H1 (cell line): ENCODE data around the gene ZNF469. TPM values are rescaled to one million over a fixed set of nuclear protein-coding genes. Genes with fewer than 3 reads are reported as not detected.

ENCODE experiments used
- CTCF ChIA-PET: fragments of 300-600 bp; sonication (Branson Sonifier 250); formaldehyde crosslinking; loops from one replicate; lab custom pipeline; 2021; ENCODE audit not compliant: partially characterized antibody; lab: Charles Lee
- POLR2A ChIA-PET: fragments of 300-600 bp; sonication (Branson Sonifier 250); formaldehyde crosslinking; loops from one replicate; lab custom pipeline; 2021; ENCODE audit warnings: inconsistent platforms; ENCODE audit not compliant: partially characterized antibody; lab: Charles Lee
- DNase-seq, 2 experiments: peaks; one replicate each; pipeline versions ENCODE4 v3.0.0 to v3.0.0-alpha.2; 2010 to 2022; ENCODE audit warnings: low spot score in 2 of 2, low read depth in 1 of 2, mixed read lengths in 1 of 2
- FAIRE-seq: peaks from 2 replicates; lab custom pipeline; 2011; peaks lifted over from hg19 to GRCh38; lab: Jason Lieb, UNC
- H2AFZ ChIP-seq: 2 replicates; pipeline ENCODE4 v1.8.1; 2012; ENCODE audit warnings: low read length, inconsistent platforms
- H2AK5ac ChIP-seq: 2 replicates; pipeline ENCODE4 v1.6.1; 2013; ENCODE audit warnings: low read depth, low read length
- H2BK120ac ChIP-seq: replicated peaks from 2 replicates; pipeline ENCODE3; 2013; ENCODE audit warnings: low read depth, low read length, inconsistent platforms
- H2BK12ac ChIP-seq: 2 replicates; pipeline ENCODE4 v1.6.1; 2013; ENCODE audit warnings: low read depth, low read length
- H2BK15ac ChIP-seq: 2 replicates; pipeline ENCODE4 v1.6.1; 2013; ENCODE audit warnings: low read length
- H2BK20ac ChIP-seq: 2 replicates; pipeline ENCODE4 v1.6.1; 2013; ENCODE audit warnings: low read length
- H2BK5ac ChIP-seq: 2 replicates; pipeline ENCODE4 v1.6.1; 2013; ENCODE audit warnings: low read depth, low read length
- H3K14ac ChIP-seq: 2 replicates; pipeline ENCODE4 v1.6.1; 2013; ENCODE audit warnings: inconsistent platforms; ENCODE audit not compliant: insufficient read length
- H3K18ac ChIP-seq: 2 replicates; pipeline ENCODE4 v1.6.1; 2013; ENCODE audit warnings: low read length; ENCODE audit errors: extremely low read depth
- H3K23ac ChIP-seq: 2 replicates; pipeline ENCODE4 v1.6.1; 2013; ENCODE audit warnings: inconsistent platforms; ENCODE audit not compliant: insufficient read length
- H3K23me2 ChIP-seq: 2 replicates; pipeline ENCODE4 v1.6.1; 2013; ENCODE audit warnings: low read depth, low read length
- H3K27ac ChIP-seq: 2 replicates; pipeline ENCODE4 v1.6.1; 2011; ENCODE audit warnings: low read depth, low read length, inconsistent platforms
- H3K27me3 ChIP-seq, 4 experiments: replicated peaks in 1 of 4; 1 replicate in 1 of 4; 2 replicates in 3 of 4; pipeline versions ENCODE4 v1.6.1 to v1.8.1; 2011 to 2013; ENCODE audit warnings: low read length in 3 of 4, mild to moderate bottlenecking in 3 of 4, inconsistent platforms in 2 of 4, mixed read lengths in 2 of 4, moderate library complexity in 1 of 4; ENCODE audit not compliant: control insufficient read depth in 3 of 4, insufficient read depth in 3 of 4; ENCODE audit errors: extremely low read depth in 1 of 4
- H3K36me3 ChIP-seq, 4 experiments: 2 replicates each; pipeline versions ENCODE4 v1.6.1 to v1.8.1; 2011 to 2013; ENCODE audit warnings: mild to moderate bottlenecking in 4 of 4, low read length in 3 of 4, moderate library complexity in 2 of 4, control low read depth in 1 of 4, inconsistent platforms in 1 of 4; ENCODE audit not compliant: insufficient read depth in 4 of 4, control insufficient read depth in 2 of 4
- H3K4ac ChIP-seq: replicated peaks from 2 replicates; pipeline ENCODE3; 2013; ENCODE audit warnings: low read length, low read depth, mixed read lengths, inconsistent platforms; ENCODE audit not compliant: insufficient read length
- H3K4me1 ChIP-seq, 4 experiments: replicated peaks in 1 of 4; 1 replicate in 1 of 4; 2 replicates in 3 of 4; pipeline versions ENCODE4 v1.6.1 to v1.8.1; 2011 to 2013; ENCODE audit warnings: low read length in 3 of 4, inconsistent platforms in 2 of 4, mixed read lengths in 1 of 4; ENCODE audit not compliant: insufficient read depth in 4 of 4, control insufficient read depth in 3 of 4
- H3K4me2 ChIP-seq, 2 experiments: 2 replicates each; pipeline versions ENCODE4 v1.6.1 to v1.8.1; 2011 to 2013; ENCODE audit warnings: low read depth in 2 of 2, low read length in 2 of 2, control low read depth in 1 of 2, inconsistent platforms in 1 of 2, mild to moderate bottlenecking in 1 of 2; ENCODE audit not compliant: insufficient read depth in 1 of 2
- H3K4me3 ChIP-seq, 4 experiments: fragments of 200-600, 300-600 bp in 1 of 4; sonication (generic), shearing (Covaris generic), sonication (Bioruptor Twin) in 1 of 4; 2 replicates each; pipeline versions ENCODE4 v1.5.1 to v1.8.1; 2011 to 2016; ENCODE audit warnings: low read length in 4 of 4, low read depth in 3 of 4, control low read depth in 2 of 4, inconsistent platforms in 2 of 4, mild to moderate bottlenecking in 2 of 4, mixed read lengths in 1 of 4, moderate library complexity in 1 of 4; ENCODE audit not compliant: insufficient read depth in 2 of 4; ENCODE audit errors: extremely low read depth in 1 of 4
- H3K56ac ChIP-seq: replicated peaks from 2 replicates; pipeline ENCODE3; 2013; ENCODE audit warnings: low read depth, mild to moderate bottlenecking, mixed read lengths, low read length, inconsistent platforms; ENCODE audit not compliant: insufficient read length
- H3K79me1 ChIP-seq: 2 replicates; pipeline ENCODE4 v1.6.1; 2013; ENCODE audit warnings: low read depth, low read length, control low read depth
- H3K79me2 ChIP-seq, 2 experiments: 2 replicates each; pipeline versions ENCODE4 v1.6.1 to v1.8.1; 2012 to 2013; ENCODE audit warnings: low read length in 2 of 2, mild to moderate bottlenecking in 2 of 2, inconsistent platforms in 1 of 2; ENCODE audit not compliant: insufficient read depth in 2 of 2, control insufficient read depth in 1 of 2
- H3K9ac ChIP-seq, 4 experiments: replicated peaks in 1 of 4; 1 replicate in 1 of 4; 2 replicates in 3 of 4; pipeline versions ENCODE4 v1.6.1 to v1.8.1; 2011 to 2013; ENCODE audit warnings: low read depth in 3 of 4, low read length in 3 of 4, control low read depth in 2 of 4, mild to moderate bottlenecking in 2 of 4, moderate library complexity in 2 of 4, inconsistent platforms in 1 of 4; ENCODE audit errors: extremely low read depth in 1 of 4
- H3K9me3 ChIP-seq, 2 experiments: 2 replicates each; pipeline versions ENCODE4 v1.6.1 to v1.8.1; 2012 to 2013; ENCODE audit warnings: mild to moderate bottlenecking in 2 of 2, moderate library complexity in 2 of 2, control low read depth in 1 of 2, inconsistent platforms in 1 of 2, low read depth in 1 of 2, low read length in 1 of 2, mixed read lengths in 1 of 2; ENCODE audit not compliant: insufficient read depth in 2 of 2
- H4K20me1 ChIP-seq, 2 experiments: replicated peaks in 1 of 2; 2 replicates each; pipeline versions ENCODE3 to v1.8.1; 2011 to 2013; ENCODE audit warnings: inconsistent platforms in 2 of 2, low read length in 2 of 2, mild to moderate bottlenecking in 1 of 2; ENCODE audit not compliant: insufficient read depth in 2 of 2, control insufficient read depth in 1 of 2
- H4K5ac ChIP-seq: 2 replicates; pipeline ENCODE4 v1.6.1; 2013; ENCODE audit warnings: low read length, low read depth, mixed read lengths, inconsistent platforms; ENCODE audit not compliant: insufficient read length
- H4K8ac ChIP-seq: 2 replicates; pipeline ENCODE4 v1.8.0; 2013; ENCODE audit warnings: mild to moderate bottlenecking, moderate library complexity, low read length, inconsistent platforms; ENCODE audit not compliant: insufficient read depth; ENCODE audit errors: extremely low read depth
- H4K91ac ChIP-seq: replicated peaks from 2 replicates; pipeline ENCODE3; 2013; ENCODE audit warnings: low read length, mixed read lengths, inconsistent platforms; ENCODE audit not compliant: insufficient read length
- ASH2L ChIP-seq: fragments of 200-600, 300-600 bp; sonication (generic); IDR thresholded peaks from one replicate; pipeline ENCODE4 v1.7.1; 2017; ENCODE audit warnings: low read length
- ATF3 ChIP-seq: IDR thresholded peaks from 2 replicates; pipeline ENCODE4 v1.6.1; 2011; ENCODE audit warnings: low read depth, mild to moderate bottlenecking, low read length; ENCODE audit not compliant: insufficient read depth
- EZH2 ChIP-seq: fragments of 200-600 bp; sonication (generic); IDR thresholded peaks from 2 replicates; pipeline ENCODE4 v1.7.1; 2012; ENCODE audit warnings: low read depth, mild to moderate bottlenecking, moderate library complexity, low read length, inconsistent platforms; ENCODE audit not compliant: severe bottlenecking
- POU5F1 ChIP-seq: IDR thresholded peaks from 2 replicates; pipeline ENCODE4 v1.6.1; 2011; ENCODE audit warnings: low read depth, mild to moderate bottlenecking, low read length, moderate library complexity
- RBBP5 ChIP-seq: IDR thresholded peaks from 2 replicates; pipeline ENCODE4 v1.7.1; 2012; ENCODE audit warnings: low read depth, mild to moderate bottlenecking, inconsistent platforms, low read length, moderate library complexity, borderline replicate concordance
- SAP30 ChIP-seq: fragments of 300-600 bp; sonication (generic); IDR thresholded peaks from 2 replicates; pipeline ENCODE4 v1.7.1; 2012; ENCODE audit warnings: low read length, moderate library complexity, mild to moderate bottlenecking, inconsistent platforms; ENCODE audit not compliant: insufficient read depth, insufficient replicate concordance
- SIRT6 ChIP-seq: IDR thresholded peaks from one replicate; pipeline ENCODE4 v1.7.1; 2012; ENCODE audit warnings: low read length, inconsistent platforms
- SIX5 ChIP-seq: IDR thresholded peaks from 2 replicates; pipeline ENCODE4 v1.6.1; 2011; ENCODE audit warnings: mild to moderate bottlenecking, low read depth, low read length
- SP2 ChIP-seq: IDR thresholded peaks from 2 replicates; pipeline ENCODE4 v1.6.1; 2012; ENCODE audit warnings: mild to moderate bottlenecking, low read length, inconsistent platforms
- TCF12 ChIP-seq: IDR thresholded peaks from 2 replicates; pipeline ENCODE4 v1.6.1; 2011; ENCODE audit warnings: low read depth, mild to moderate bottlenecking, low read length
- ZNF274 ChIP-seq: IDR thresholded peaks from 2 replicates; pipeline ENCODE4 v1.7.0; 2012; ENCODE audit warnings: low read length, borderline replicate concordance; ENCODE audit errors: extremely low read depth
- WGBS, 2 experiments: shearing (Covaris generic) in 1 of 2; methylation state at CpG; one replicate each; pipeline versions ENCODE4 v1.1.6 to v1.1.7; 2013 to 2015; ENCODE audit warnings: low lambda C conversion rate in 2 of 2, mixed read lengths in 2 of 2, inconsistent platforms in 1 of 2, low coverage in 1 of 2, missing lambda C conversion rate in 1 of 2; ENCODE audit not compliant: insufficient replicate concordance in 2 of 2, insufficient coverage in 1 of 2, insufficient read length in 1 of 2; ENCODE audit errors: extremely low coverage in 1 of 2, missing lambda C conversion rate in 1 of 2; 5-methylcytosine and 5-hydroxymethylcytosine counted together
- polyA plus RNA-seq, 7 experiments: library from polyadenylated mRNA; depleted of rRNA in 3 of 7; stranded (reverse) in 5 of 7; unstranded in 2 of 7; fragments of >200 nt in 5 of 7; fragments of 200-250 nt in 2 of 7; gene quantifications; 1 replicate in 5 of 7; 2 replicates in 1 of 7; 4 replicates in 1 of 7; pipeline versions ENCODE4 v1.2.1 to v1.2.3, GENCODE V29; 2011 to 2013; ENCODE audit warnings: missing spikeins in 2 of 7, mixed read lengths in 2 of 7
- total RNA-seq: library from RNA; stranded (reverse); fragmentation: NEBNext Ultra II Directional; extraction: Animal tissue kit (Norgen Biotek cat#: 25700); gene quantifications from 2 replicates; pipeline ENCODE4 v1.2.1, GENCODE V29; 2021

Gene ZNF469
- total and polyA plus RNA-seq, 2 of the 8 experiments (the other 6 are each of a cell fraction or from before 2014, with no cell fraction given): 0.30 to 1.8 TPM

GRCh38 chr16:88417684-88418476 lies 35.1 kb downstream of the ZNF469 start:
- Histone ChIP-seq H3K79me2 (no peaks in the 10 kb centered on the region), H3K18ac (no peak overlapping the region), H3K4me1 (no peaks in the 10 kb centered on the region; a peak in 1 of 7 replicates), H4K8ac (no peak overlapping the region), H2BK20ac (no peak overlapping the region), H3K14ac (no peak overlapping the region), H4K5ac (no peak overlapping the region), H4K20me1 (peaks cover 0 to 10% of the 10 kb centered on the region in 2 experiments), H2AFZ (no peak overlapping the region), H3K27me3 (no peaks in the 10 kb centered on the region), H3K27ac (no peak overlapping the region), H3K79me1 (no peaks in the 10 kb centered on the region), H3K4ac (no peak overlapping the region), H3K23me2 (peaks cover 10% of the 10 kb centered on the region; the same call in 1 of the 2 replicates), H2BK120ac (no peak overlapping the region), H3K9ac (no peak overlapping the region), H3K9me3 (no peaks in the 10 kb centered on the region), H2BK15ac (no peak overlapping the region), H2BK5ac (no peak overlapping the region), H2BK12ac (no peak overlapping the region), H3K36me3 (no peaks in the 10 kb centered on the region), H3K56ac (no peak overlapping the region), H2AK5ac (no peak overlapping the region), H3K4me3 (no peak overlapping the region), H4K91ac (no peak overlapping the region), H3K4me2 (no peak overlapping the region), H3K23ac (no peak overlapping the region)
- DNase-seq (no peak), FAIRE-seq (no peak)
- ChIA-PET POLR2A (no interaction called here), CTCF (interaction anchor here (0.8 to 2.8 kb wide), 3 partner anchors 9 to 20 kb away, joined by 4 to 9 read pairs (median 4); no protein-coding TSS in a partner anchor)
- WGBS, 2 experiments: 84% methylated on average over 15 of the region's 17 CpGs; no CpG with 5 or more reads in 1 of the 2 experiments
- TF ChIP-seq ATF3 (no peak), SAP30 (no peak), EZH2 (no peak), ASH2L (no peak), SP2 (no peak), ZNF274 (no peak), SIRT6 (no peak), RBBP5 (no peak), POU5F1 (no peak), SIX5 (no peak), TCF12 (no peak)
